Stomach (tissue), 4 donors: Measurements from ENCODE around the gene ESYT3.

Experiments
- CTCF ChIP-seq, 7 experiments: fragments of 450-650 bp in 4 of 7; fragments of 200-600 bp in 3 of 7; sonication (generic) in 3 of 7; IDR thresholded peaks; one replicate each; pipeline ENCODE4 v1.5.1; 2016 to 2019; ENCODE audit warnings: antibody characterized with exemption in 7 of 7, control low read depth in 2 of 7, mild to moderate bottlenecking in 1 of 7
- EP300 ChIP-seq: sonication (generic); formaldehyde crosslinking; IDR thresholded peaks from one replicate; pipeline ENCODE4 v1.6.1; 2017; ENCODE audit warnings: antibody characterized with exemption
- POLR2A ChIP-seq, 4 donors: fragments of 450-650 bp; IDR thresholded peaks; one replicate each; pipeline ENCODE4 v1.6.1; 2016; ENCODE audit warnings: antibody characterized with exemption in 4 of 4, control low read depth in 2 of 4, mild to moderate bottlenecking in 1 of 4, moderate library complexity in 1 of 4

GRCh38 chr3:138479438-138479863 is 45.0 kb downstream of the ESYT3 start:
- TF ChIP-seq EP300 (no peak), POLR2A (IDR thresholded peaks at IDR 0.05) (no peak), CTCF (IDR thresholded peaks at IDR 0.05) (peak in 4 of 7 experiments; percentile 29 to 41 (median 33))
